Stimulated activated CD8-positive, alpha-beta memory T cell treated with anti-CD3 and anti-CD28 coated beads, Interleukin-15, amount 100 ng/mL, for 24 hours (primary cell): ENCODE results near the gene PSMD12.
"Not testable (repeated sequence)": the region's sequence is repeated elsewhere in the genome, so short reads cannot be mapped to it uniquely, and the experiment has no call there.

ENCODE experiments used
- DNase-seq: peaks from one replicate; pipeline ENCODE4 v3.0.0-alpha.2; 2020; ENCODE audit warnings: low read depth

The PSMD12 gene

GRCh38 chr17:67358612-67359011 is 7.8 kb downstream of the PSMD12 start:
- DNase-seq: no peak

DNA sequence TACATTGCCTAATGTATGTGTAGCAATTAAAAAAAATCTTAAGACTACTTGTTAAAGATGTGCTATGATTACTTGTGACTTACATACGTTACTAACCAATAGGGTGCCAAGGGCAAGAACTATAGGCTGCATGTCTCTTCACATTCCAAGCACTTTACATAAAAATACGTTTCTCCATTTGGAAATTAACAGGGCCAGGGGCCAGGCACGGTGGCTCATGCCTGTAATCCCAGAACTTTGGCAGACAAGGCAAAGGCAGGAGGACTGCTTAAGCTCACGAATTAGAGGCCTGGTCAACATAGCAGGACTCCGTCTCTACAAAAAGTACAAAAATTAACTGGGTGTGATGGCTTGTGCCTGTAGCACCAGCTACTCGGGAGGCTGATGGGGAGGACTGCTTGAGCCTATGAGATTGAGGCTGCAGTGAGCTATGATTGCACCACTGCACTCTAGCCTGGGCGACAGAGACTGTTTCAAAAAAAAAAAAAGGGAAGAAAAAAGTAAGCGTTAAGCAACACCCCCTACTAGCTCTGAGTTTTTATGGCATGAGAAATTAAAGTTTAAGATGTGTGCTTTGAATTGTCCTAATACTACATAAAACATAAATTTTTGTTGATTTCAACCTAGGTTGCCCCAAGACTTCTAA is 12.3 kb downstream of the PSMD12 start:
- DNase-seq: no peak

DNA sequence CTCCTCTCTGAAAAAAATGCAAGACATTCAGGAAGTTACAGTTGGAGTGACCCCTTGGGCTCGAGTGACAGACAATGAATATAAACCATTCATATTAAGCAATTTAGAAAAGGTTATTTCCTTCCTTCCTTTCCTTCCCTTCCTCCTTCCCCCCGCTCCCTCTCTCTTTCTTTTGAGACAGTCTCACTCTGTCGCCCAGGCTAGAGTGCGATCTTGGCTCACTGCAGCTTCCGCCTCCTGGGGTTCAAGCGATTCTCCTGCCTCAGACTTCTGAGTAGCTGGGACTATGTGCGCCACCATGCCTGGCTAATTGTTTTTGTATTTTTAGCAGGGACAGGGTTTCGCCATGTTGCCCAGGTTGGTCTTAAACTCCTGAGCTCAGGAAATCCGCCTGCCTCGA is 13.2 kb downstream of the PSMD12 start:
- DNase-seq: no peak

DNA sequence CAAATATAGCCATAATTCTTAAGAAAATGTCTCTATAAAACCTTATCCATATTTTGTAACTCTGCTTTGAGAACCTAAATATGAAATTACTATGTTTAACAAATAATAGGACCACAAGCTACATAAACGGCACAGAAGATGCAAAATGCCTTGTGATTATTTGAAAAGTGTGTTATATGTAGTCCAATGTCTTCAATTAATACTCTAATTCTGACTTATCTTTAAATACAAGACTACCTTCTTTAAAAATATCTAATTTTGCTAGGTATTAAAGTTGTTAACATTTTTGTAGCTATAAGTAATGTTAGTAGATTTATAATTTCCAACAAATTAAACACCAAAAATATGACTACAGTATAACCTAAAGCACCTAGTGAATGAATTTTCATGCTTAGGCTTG is 17.0 kb downstream of the PSMD12 start:
- DNase-seq: no peak

GRCh38 chr17:67347826-67348225 is 18.6 kb downstream of the PSMD12 start:
- no peak for DNase-seq

DNA sequence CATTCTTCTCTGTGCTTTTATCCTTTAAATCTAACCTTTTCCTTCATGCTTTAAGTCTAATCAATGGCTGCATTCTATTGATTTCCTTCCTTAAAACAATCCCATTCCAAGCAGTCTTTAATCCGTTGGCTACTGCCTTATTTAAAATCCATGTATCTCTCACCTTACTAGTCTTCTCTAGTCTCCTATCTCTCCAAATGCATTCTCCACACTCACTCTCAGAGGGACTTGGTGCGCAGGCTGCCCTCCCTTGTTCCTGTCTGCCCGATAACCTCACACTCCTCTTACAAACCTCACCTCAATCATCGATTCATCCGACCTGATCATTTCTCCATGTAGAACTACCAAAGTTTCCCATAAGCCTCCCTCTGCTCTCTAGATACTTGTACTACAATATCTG is 23.1 kb downstream of the PSMD12 start:
- no peak for DNase-seq

DNA sequence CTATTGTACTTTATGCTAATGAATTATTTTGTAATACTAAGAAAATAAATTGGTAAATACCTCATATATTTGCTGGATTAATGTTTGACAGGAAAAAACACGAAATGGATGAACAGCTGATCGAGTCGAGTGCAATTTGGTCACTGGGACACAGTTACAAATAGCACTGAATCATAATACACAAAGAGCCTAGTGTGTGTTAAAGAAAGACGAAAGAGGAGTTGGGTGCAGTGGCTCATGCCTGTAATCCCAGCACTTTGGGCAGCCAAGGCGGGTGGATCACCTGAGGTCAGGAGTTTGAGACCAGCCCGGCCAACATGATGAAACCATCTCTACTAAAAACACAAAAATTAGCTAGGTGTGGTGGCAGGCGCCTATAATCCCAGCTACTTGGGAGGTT is 28.0 kb downstream of the PSMD12 start:
- DNase-seq: not testable (repeated sequence)

GRCh38 chr17:67336859-67337258 is 29.5 kb downstream of the PSMD12 start:
- DNase-seq: no peak

DNA sequence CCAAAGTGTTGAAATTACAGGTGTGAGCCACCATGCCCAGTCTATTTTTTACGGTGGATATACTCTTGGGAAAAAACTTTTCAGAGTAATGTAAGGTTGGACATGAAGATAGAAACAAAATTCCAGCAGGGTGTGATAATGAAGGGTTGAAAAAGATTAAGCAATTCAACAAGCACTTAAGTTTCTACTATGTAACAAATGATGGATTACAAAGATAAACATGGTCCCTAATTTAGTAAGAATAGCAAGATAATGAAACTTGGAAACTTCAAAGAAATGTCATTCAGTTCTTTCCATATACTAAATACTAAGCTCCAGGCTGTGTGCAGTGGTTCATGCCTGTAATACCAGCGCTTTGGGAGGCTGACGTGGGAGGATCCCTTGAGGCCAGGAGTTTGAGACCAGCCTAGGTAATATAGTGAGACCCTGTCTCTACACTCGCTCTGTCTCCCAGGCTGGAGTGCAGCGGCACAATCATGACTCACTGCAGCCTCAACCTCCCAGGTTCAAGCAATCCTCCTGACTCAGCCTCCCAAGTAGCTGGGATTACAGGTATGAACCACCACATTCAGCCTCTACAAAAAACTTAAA is 31.0 kb downstream of the PSMD12 start:
- DNase-seq: no peak

- DNase-seq: not testable (repeated sequence)
Measured at GRCh38 chr17:67332162-67332508, 34.2 kb downstream of the PSMD12 start.

GRCh38 chr17:67331381-67332161 is 34.8 kb downstream of the PSMD12 start:
- not testable (repeated sequence) for DNase-seq

DNA sequence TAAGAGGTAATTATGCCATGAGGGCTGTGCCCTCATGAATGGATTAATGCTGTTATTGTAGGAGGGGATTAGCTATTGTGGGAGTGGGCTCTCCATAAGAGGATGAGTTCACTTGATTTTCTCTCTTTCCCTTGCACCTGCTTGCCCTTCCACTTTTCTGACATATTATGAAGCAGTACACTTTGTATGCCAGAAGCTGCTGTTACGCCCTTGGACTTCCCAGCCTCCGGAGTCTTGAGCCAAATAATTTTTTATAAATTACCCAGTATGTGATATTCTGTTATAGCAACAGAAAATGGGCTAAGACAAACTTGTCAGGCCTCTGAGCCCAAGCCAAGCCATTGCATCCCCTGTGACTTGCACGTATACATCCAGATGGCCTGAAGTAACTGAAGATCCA is 38.4 kb downstream of the PSMD12 start:
- DNase-seq: no peak

- DNase-seq: not testable (repeated sequence)
Measured at GRCh38 chr17:67326959-67327745, 39.2 kb downstream of the PSMD12 start.

DNA sequence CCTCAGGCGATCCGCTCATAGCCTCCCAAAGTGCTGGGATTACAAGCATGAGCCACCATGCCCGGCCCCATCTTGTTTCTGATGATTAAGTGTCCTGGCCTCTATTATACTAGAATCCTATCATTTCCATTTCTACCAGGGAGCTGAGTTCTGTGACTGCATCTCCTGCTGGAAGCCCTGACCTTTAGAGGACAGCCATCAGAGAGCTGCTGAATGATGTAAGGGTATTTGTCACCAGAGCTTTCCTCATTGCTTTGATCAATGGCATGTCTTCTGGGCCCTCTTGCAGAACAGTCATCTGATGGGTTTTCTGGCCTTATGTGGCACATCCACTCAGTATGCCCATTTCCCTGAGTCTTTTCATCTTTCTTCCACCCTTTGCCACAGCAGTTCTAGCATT is 39.9 kb downstream of the PSMD12 start:
- no peak for DNase-seq

DNA sequence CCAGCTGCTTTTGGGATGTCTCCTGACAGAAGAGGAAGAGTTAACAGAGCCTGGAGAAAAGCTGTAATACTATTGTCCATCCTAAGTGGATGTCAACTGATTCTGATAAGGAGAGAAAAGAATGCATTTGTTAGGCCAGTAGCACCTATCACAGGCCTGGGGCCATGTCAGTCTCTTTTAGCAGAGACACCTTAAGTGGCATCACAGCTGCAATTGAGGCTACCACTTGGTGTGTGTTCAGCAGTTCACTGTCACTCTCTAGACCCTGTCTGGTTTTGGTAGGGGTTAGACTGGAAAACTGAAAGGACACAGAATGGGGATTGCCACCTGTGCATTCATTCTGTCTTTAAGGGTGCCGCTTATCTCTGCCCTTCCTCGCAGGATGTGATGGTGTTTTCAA is 42.0 kb downstream of the PSMD12 start:
- no peak for DNase-seq

GRCh38 chr17:67323445-67323844 is 42.9 kb downstream of the PSMD12 start:
- no peak for DNase-seq

DNA sequence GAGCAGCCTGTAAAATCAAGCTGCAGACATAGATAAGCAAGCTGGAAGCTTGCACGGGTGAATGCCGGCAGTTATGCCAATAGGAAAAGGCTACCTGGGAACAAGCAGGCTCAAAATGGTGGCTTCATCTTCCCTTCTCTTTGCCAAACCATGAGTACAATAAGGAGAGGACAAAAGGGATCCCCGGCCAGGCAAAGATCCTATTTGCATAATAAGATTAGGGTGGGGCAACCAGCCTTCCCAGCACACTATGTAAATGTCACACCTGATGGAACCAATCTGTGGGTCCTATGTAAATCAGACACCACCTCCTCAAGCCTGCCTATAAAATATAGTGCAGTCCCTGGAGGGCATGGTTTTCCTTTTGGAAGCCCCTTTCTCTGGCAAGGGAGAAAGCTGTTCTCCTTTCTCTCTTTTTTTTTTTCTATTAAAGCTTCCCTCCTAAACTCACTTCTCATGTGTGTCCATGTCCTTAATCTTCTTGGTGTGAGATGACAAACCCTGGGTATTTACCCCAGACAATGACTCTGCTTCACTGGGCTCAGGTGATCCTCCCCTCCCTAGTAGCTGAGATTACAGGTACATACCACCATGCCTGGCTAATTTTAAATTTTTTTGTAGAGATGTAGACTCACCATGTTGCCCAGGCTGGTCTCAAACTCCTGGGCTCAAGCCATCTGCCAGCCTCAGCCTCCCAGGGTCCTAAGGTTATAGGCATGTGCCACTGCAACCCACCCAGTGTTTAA is 44.2 kb downstream of the PSMD12 start:
- DNase-seq: no peak

GRCh38 chr17:67321486-67321885 is 44.9 kb downstream of the PSMD12 start:
- not testable (repeated sequence) for DNase-seq

GRCh38 chr17:67316781-67317180 is 49.6 kb downstream of the PSMD12 start:
- DNase-seq: no peak

GRCh38 chr17:67315865-67316264 is 50.5 kb downstream of the PSMD12 start:
- DNase-seq: no peak

- DNase-seq: no peak
Measured at GRCh38 chr17:67312265-67312664, 54.1 kb downstream of the PSMD12 start.

DNA sequence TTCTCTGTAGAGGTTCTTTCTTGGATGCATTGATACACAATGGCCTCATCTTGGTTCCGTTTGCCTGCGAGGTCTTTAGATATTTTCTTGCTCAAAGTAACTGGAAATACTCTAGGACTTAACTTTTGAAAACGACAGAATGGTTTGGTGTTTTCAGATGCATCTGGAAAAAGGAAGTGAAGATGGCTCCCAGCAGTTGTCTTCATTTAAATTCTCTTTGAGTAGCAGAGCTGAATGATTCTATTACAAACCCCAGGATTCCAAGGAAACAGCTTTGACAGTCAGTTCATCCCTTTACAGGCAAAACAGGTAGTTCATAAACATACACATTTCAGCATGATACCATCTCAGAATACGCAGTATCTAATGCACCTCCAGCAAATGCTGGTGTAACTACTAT is 54.8 kb downstream of the PSMD12 start:
- no peak for DNase-seq
